Measurements from ENCODE around the gene TCP1.

The TCP1 gene

GRCh38 chr6:159832946-159833345, 43.5 kb upstream of the TCP1 start:
- H3K4me3 ChIP-seq (ENCODE audit: low read depth, low read length) = no peak overlapping the region
- TF ChIP-seq CTCF (IDR thresholded peaks at IDR 0.05; ENCODE audit: control insufficient read depth, extremely low read depth, insufficient read depth) = no peak
- no peak for DNase-seq (ENCODE audit: low read depth)

DNA sequence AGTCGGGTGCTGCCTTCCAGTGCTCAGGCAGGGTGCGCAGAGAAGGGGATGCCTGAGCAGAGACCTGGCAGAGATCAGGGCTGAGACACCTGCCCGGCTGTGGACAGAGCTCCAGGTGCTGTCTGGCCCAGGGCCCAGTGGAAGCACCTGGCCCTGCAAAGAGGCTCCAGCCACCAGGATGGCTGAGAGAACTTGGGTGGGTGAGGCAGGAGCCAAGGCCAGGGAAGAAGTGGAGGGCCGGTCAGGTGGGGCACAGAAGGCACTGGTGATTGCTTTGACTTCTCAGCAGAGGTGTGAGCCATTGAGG, 41.9 kb upstream of the TCP1 start:
- no peak for DNase-seq (ENCODE audit: low read depth)
- no peak overlapping the region for H3K4me3 ChIP-seq (ENCODE audit: low read depth, low read length)
- TF ChIP-seq CTCF (IDR thresholded peaks at IDR 0.05; ENCODE audit: control insufficient read depth, extremely low read depth, insufficient read depth) = no peak

DNA sequence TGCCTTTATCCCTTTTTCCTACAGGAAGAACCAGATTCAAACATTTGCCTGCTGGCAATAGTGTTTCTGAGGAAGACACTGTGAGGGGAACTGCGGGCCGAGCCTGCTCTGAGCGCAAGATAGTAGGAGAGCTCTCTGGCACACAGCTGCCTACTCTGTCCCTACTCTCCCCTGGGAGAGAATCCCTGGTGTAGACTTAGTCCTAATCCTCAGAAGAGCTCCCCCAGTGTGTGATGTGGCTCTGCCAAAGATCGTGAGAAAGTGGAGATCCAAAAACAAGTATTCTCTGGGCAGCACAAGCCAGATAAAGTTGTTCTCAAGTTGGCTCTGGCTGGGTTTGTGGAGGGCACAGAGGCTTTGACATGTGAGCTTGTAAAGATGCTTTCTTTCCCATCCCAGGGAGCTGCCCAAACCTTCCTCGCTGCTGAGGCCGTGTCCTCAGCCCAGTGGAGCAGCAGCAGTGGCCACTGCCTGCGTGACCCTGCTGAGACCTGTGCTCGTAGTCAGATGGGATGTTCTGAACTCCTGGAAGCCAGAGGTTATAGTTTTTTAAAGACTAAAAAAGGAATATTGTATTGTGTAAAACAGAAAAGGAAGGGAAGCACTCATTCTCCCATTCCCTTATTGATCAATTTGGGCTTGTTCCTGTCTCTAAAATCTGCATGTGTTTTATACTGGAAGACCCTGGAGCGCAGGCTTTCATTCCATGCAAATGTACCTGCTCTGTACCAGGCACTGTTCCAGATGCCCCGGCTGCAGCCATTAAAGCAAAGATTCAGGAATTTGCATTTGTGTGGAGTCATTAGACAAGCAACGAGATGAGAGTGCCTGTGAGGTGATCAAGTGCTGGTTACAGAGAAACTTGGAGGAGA, 41.3 kb upstream of the TCP1 start:
- H3K4me3 ChIP-seq (ENCODE audit: low read depth, low read length) = no peak overlapping the region
- DNase-seq (ENCODE audit: low read depth) = no peak
- no peak for TF ChIP-seq CTCF (IDR thresholded peaks at IDR 0.05; ENCODE audit: control insufficient read depth, extremely low read depth, insufficient read depth)

DNA sequence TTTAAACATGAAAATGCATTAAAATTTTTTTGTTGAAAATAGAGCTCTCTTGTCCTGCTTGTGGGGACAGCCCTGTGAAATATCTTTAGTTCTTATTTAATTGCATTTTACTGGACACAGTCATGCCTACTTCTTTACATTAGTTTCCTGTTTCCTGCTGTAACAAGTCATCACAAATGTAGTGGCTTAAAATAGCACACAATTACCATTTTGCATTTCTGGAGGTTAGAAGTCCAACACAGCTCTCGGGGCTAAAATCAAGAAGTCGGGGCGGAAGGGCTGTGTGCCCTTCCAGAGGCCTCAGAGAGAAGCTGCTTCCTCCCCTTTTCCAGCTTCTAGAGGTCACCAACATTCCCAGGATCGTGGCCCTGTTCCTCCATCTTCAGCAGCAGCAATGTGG, 40.1 kb upstream of the TCP1 start:
- no peak overlapping the region for H3K4me3 ChIP-seq (ENCODE audit: low read depth, low read length)
- no peak for DNase-seq (ENCODE audit: low read depth)
- no peak for TF ChIP-seq CTCF (IDR thresholded peaks at IDR 0.05; ENCODE audit: control insufficient read depth, extremely low read depth, insufficient read depth)

DNA sequence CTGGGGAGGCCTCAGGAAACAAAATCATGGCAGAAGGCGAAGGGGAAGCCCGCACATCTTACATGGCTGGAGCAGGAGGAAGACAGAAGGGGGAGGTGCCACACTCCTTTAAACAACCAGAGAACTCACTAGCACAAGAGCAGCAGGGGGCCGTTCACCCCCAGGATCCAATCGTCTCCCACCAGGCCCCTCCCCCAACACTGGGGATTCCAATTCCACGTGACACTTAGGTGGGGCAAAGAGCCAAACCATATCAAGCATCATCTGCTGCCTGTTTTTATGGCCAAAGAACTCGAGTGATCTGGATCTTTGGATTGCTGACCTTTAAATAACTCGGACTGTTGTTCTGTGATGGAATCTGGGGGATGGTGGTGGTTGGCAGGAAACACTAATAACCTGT, 38.7 kb upstream of the TCP1 start:
- TF ChIP-seq CTCF (IDR thresholded peaks at IDR 0.05; ENCODE audit: control insufficient read depth, extremely low read depth, insufficient read depth) = no peak
- DNase-seq (ENCODE audit: low read depth) = no peak

DNA sequence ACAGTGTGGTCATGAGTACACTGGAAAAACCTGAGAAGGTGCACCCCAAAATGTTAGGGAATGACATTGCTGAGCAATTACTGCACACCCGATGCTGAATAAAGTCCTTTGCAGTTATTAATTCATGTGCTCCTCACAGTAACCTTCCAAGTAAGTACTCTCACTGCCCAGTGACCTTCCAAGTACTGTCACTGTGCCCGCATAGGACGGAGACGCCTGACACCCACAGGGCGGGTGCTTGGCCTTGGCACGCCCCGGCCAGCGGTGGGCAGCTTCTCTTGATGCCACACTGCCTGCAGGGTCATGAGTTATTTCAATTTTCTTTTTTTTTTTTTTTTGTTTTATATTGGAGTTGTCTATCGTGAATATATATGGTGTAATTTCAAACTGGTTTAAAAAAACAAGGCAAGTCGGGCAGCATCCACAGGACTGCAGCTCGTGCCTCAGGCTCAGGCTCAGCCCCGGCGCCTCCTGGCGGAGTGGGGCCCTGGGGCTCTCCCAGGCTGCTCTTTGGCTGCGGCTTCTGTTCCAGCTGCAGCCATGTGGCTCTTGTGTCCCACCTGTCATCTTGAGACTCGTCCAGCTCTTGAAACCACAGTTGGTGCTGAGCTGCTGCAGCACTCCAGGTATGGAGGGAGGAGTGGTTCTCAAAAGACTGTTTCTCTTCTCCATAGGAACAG, 37.7 kb upstream of the TCP1 start:
- H3K4me3 ChIP-seq (ENCODE audit: low read depth, low read length) = no peak overlapping the region
- TF ChIP-seq CTCF (IDR thresholded peaks at IDR 0.05; ENCODE audit: control insufficient read depth, extremely low read depth, insufficient read depth) = no peak
- DNase-seq (ENCODE audit: low read depth) = no peak

More for the DNA sequence above, 38.7 kb upstream of the TCP1 start:
- H3K4me3 ChIP-seq (ENCODE audit: low read depth, low read length) = no peak overlapping the region
